ENCODE results near the gene NEUROG2.

- TF ChIP-seq CTCF (IDR thresholded peaks at IDR 0.05) (no peak), POLR2A (IDR thresholded peaks at IDR 0.05) (no peak)
Observed at GRCh38 chr4:112502871-112503270, 13.1 kb downstream of the NEUROG2 start.
